Bone marrow (tissue), 2 donors: ENCODE data around the gene RCL1.

Experiments
- DNase-seq, 2 donors: peaks; one replicate each; lab custom pipeline; 2025; lab: John Stamatoyannopoulos, UW

RCL1 gene

DNA sequence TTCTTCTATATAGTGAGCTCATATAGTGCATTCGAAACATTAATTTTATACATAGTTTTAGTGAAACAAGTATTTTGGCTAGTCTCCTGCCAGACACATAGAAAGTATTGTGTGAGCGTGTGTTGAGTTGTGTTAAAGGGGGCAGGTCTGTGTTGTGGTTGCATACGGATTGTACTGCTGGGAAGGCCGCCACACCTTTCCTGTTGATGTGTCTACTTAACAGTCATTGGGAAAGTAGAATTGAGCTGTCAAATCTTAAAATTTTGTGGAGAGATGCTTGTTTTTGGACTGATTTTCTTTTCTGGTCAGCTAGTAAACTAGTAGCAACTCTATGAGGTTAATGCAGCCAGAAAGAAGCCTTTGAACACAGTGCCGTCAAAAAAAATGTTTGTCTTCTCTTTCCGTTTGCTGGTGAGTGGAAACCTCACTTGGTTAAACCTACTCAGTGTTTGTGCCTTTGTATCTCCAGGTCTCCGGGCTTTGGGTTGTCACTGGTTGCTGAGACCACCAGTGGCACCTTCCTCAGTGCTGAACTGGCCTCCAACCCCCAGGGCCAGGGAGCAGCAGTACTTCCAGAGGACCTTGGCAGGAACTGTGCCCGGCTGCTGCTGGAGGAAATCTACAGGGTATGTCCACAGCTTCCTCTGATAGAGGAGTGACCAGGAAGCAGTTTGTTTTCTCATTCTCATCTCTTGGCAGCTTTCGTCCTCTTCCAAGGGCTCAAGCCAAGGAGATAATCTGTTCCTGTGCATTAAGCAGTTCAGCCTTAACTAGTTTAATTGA is 51.5 kb downstream of the RCL1 start:
- no peak for DNase-seq

DNA sequence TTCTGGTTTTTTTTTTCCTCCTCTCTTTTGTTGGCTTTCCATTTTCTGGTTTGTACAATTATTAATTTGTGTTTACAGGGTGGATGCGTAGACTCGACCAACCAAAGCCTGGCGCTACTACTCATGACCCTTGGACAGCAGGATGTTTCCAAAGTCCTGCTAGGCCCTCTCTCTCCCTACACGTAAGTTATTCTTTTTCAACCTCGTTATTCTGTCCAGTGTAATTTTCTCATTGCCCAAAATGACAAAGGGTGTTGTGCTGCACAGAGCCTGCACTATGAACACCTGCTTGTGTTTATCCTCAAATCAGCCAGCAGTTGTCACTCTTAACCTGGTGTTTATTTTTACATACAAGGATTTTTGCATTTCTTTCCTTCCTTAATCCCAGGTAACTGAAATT is 56.6 kb downstream of the RCL1 start:
- DNase-seq, result no peak

DNA sequence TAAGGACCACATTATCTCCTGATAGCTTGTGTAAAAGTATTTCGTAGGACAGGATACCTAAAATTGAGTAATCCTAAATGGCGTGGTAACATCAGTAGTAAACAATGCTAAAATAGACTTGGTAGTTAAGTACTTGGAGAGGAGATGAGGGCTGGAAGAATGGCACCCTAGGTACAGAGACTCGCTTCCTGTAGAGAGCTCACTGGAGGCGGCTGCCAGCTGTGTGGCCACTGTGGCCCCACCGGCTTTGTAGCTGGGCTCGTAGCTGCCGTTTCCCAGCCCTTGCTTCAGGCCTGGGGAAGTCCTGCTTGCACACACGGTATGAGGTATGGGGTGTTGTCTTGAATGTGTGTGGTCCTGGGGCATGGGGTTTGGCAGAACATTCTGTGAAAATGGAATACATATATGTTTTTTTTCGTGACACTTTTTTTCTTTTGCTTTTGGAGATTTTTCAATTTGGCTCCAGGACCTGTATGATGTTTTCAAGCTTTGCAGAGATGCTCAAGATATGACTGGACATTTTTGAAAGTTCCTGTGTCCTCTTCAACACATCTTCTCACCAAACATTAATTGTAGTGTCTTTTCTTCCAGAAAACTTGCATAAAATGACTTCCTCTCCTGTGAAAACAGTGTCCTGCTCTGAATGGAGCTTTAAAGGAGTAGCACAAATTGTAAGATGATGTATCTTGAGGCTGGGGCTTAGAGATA is 58.0 kb downstream of the RCL1 start:
- DNase-seq, result no peak

DNA sequence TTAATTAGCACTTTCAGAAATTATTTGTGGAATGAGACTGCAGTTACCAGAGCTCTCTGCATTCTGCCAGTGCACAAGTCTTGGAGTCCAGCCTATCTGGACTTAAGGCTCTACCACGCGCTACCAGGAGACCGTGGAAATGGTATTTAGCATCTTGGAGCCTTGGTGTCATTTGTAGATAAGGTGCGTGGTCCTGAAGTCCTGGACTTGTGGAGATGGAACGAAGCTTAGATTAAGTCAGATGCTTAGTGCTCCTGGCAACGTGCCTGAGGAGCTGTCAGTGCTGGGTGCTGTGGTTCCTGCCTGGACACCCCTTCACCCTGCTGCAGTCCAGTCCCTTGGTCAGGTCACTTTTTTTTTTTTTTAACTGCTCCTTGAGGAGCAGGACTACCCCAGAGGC is 59.7 kb downstream of the RCL1 start:
- no peak for DNase-seq

DNA sequence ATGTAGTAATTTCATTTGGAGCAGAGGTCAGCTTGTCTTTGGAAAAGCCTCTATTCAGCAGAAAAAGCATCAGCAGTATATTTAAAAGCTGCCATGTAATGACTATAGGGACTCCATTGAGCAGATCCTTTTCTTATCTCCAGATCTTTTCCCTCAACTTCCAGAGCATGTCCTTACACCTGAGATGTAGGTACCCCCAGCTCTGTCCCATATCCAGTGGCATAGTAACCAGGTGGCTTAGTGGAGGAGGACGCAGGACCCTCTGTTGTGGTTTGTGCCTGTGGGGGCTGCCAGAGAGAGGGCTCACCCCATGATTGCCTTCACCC is 61.5 kb downstream of the RCL1 start:
- no peak for DNase-seq

DNA sequence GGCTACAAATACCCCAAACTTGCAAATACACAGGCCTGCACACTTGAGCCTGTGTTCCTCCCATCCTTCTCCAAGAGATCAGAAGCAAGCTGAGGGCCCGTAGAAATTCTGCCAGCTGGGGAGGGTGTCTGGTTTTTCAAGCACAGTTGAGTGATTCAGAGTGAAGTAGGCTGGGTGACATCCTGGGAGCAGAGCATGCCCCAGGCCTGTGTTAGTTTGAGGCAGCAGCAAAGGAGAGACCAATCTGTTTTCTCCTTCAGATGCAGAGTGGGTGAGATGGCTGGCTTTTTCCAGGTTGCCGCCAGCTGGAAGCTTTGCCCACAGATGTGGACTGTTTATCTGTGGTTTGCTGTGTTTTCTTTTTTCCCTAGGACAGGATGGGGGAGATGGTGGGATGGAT is 63.1 kb downstream of the RCL1 start:
- DNase-seq, result no peak

DNA sequence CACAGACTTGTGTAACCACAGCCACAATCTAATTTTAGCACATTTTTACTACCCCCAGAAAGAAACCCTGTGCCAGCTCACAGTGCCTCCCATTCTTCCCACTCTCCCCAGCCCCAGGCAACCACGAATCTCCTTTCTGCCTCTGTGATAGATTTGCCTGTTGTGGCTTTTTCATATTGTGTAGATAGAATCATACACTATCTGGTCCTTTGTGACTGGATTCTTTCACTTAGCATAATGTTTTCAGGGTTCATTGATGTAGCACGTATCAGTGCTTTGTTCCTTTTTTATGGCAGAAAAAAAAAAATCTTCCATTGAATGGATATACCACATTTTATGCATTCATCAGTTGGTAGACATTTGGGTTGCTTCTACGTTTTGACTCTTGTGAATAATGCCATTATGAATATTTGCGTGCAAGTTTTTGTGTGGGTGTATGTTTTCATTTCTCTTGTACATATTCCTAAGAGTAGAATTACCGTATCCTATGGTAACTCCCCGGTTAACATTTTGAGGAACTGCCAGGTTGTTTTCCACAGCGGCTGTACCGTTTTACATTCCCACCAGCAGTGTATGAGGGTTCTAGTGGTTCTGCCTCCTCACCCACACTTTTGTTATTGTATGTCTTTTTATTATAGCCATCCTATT is 64.5 kb downstream of the RCL1 start:
- DNase-seq, result no peak

DNA sequence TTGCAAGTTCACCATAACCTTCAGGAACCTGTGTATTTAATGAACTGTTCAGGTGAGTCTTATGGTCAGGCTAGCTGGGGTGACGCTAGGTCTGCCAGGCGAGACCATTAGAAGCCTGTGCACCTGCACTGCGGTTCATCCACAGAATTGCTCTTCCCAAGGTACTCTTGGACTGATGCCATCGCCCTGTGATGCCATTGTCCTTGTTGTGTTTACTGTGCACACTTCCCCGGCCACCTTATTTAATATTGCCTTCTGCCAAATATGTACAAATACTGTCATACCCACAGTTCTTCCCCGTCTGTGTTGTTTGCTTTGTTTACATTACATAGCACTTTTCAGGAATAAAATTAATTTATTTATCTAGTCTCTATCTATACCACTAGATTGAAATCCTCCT is 66.3 kb downstream of the RCL1 start:
- no peak for DNase-seq

DNA sequence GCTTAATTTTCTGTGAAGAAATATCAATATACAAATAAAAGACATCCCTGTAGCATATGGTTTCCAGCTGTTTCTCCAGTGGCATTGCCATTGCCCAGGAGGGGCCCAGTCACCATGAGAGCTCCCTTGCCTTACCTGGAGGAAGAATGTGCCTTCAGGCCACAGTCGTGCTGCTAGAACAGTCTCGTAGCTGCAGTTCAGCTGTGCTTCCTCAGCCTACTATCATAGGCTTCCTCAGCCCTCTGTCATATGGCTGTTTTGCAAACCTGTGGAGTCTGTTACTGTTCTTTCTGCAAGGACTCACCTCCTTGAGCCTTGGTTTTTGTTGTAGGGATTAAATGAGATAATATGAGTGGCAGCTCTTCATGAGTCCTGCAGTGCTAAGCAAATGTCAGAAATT is 67.6 kb downstream of the RCL1 start:
- no peak for DNase-seq

DNA sequence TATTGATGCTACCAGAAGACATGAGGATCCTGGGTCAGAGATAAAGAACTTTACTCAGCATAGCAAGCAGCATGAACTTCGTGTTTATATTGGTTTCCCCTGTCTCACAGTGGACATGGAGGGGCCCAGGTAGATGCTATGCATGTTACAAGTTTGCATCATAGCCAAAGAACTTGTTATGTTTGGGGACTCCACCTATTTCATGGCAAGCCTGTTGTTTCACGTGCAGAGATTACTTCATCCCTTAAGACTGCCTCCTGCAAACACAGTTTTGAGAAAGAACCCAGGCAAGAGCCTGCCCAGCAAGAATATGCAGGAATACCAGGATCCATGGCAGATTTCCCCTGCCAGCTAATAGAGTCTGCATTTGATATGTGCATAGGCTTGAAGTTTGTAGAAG is 68.4 kb downstream of the RCL1 start:
- DNase-seq, result no peak

DNA sequence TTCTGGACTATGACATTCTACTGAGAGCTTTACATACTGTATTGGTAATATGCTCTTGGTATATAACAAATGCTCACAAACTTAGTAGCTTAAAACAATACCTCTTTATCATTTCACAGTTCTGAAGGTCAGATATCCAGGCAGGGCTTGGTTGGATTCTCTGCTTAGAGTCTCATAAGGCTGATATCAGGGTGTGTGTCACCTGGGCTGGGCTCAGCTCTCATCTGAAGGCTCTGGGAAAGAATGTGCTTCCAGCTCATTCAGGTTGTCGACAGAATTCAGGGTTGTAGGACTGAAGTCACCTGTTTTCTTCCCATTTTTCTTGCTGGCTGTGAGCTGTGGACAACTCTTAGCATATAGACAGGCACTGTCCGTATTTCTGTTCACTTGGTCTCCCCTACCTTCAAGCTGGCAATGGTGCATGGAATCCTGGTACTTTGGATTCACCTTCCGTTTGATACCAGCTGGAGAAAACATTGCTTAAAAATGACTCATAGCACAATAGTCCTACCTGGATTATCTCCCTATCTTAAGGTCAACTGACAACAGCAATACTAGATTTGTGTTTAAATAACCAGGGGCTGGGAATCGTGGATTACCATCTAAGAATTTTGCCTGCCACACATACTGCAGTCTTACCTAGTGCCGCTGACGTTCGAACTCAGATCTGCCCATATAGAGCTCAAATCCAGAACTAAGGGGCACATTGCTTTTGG is 69.2 kb downstream of the RCL1 start:
- no peak for DNase-seq

DNA sequence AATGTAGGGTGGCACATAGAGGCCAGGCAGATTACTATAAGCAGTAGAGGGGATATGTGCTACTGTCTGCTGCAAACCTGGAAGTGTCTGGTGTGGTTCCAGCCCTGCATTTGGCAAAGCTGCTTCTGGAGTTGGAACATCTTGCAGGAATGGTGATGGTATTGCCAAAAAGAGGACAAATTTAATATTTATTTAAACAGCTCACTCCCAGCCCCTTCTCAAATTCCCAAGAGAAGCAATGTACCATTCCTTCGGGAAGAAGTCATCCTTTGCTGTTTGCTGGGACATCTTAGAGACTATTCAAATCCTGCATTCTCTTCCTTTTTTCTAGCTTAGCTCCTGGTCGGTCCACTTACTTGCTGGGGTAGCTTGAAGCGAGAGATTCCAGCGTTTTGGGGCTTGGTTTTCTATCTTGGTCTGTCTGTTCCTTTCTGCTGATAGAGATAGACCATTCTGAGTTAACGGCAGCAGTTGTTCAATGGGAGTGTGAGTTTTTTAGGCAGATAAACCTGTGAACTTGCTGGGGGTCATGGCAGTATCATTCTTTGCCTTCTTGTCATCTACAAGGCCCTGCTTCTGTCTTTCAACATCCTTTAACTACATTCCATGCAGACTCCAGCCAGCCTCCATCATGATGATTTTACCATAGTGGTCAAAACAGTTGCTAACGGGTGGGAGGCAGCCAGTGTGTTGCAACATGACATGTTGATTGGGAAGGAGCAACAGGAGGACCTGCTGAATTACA is 69.9 kb downstream of the RCL1 start:
- no peak for DNase-seq

DNA sequence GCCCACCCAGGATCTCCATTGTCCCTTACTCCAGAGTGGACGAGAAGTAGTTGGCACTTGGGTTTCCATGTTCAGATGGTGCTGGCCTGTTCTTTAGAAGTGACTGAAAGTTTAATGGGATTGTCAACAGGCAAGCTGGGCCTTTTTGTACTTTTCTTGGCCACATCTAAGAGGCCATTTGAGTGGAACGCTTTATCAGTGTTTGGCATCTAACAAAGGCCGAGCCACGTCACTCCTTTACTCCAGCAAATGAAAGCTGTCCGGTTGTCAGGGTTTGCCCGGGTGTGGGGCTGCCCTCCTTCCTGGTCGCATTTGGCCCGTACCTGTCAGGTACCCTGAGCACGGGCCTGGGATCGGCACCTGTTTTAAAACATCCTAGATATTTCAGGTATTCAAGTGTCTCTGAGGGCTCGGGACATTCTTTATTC is 71.5 kb downstream of the RCL1 start:
- no peak for DNase-seq

DNA sequence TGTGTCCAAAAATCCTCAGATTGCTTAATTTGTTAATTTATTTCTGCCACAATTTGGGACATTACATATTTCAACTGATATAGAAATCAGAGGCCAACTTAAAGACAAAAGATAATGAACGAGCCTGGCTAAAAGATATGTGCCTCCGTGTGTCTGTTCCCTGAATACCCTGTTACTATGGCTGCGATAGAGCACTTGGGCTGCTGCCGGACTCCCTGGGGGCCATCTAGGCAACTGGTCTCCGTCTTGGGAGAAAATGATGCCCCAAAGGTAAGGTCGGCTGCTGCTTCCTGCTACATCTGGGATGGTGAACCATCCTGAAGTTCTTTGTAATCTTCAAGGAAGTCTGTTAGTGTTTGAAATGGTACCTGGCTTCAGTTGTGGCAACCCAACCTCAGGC is 72.0 kb downstream of the RCL1 start:
- no peak for DNase-seq

DNA sequence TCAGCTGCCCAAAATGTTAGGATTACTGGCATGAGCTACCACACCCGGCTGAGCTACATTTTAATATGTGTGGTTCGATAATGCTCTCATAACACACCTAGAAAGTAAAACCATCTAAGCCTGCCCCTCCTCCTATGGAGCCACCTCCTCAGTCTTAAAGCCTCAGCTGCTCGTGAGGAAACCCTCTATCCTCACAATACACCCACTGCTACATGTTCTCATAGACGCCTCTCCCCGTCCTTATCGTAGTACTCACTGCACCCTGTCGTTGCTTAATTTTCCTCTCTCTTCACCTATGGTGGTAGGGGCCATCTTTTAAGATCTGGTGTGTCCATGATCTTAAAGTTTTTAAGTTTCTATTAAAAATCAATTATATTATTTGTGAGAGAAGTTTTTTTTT is 72.9 kb downstream of the RCL1 start:
- no peak for DNase-seq

DNA sequence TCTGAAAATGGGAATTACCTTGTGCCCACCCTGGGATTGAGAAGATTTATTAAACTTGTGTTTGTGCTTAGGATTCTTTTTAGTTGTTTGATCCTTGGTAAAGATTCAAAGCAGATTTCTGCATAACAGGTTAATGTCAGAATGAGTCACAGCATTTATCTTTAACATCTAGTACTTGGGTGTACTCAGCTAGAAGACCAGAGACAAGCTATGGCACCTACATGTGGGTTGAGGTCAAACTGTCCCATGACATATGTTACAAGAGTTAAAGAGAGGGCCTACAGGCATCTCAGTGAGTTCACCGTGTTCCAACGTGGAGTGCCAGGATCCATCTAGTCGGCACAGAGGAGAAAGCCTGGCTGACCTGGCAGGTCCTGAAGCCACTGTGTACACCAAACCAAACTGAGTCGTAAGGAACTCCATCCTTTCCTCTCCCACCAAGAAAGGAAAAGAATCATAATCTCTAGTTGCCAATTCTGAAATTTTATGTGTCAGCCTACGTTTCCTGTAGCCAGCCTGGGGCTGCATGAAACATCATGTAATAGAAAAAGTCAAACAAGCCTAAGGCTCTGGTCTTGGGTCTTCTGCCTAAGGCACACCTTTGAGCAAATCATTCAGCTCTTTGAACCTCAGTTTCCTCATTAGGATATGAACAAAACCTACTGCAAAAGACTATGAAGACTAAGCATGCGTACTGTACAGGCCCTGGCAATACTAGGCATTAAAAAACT is 73.7 kb downstream of the RCL1 start:
- no peak for DNase-seq

DNA sequence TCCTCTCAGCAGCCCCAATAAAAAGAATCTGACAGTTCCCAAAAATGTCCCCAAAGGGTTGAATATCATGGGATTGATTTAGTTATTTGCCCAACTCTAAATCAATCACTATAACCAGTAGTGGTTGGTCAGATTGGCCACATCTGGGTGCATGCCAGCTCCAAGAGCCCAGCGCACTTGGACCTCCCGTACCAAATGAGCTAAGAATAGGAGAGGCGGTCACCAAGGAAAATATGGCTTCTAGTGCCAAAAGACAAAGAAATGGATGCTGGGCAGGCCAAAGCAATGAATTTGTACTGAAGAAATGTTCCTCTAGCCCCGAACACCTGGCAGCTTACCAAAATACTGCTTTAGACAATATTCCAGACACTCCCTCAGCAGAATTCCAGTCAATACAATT is 80.3 kb downstream of the RCL1 start:
- DNase-seq, result no peak

DNA sequence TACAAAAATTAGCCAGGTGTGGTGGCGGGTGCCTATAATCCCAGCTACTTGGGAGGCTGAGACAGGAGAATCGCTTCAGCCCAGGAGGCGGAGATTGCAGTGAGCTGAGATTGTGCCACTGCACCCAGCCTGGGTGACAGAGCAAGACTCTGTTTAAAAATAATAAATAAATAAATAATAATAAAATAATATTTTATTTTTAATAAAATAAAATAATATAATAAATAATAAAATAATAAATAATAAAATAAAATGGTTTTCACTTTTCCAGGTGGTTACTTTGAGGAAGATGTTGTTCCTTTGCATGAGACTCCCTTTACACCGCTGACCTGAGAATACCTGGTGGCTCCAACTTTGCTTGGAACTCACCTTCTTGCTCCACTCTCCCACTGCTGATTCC is 82.8 kb downstream of the RCL1 start:
- no peak for DNase-seq

DNA sequence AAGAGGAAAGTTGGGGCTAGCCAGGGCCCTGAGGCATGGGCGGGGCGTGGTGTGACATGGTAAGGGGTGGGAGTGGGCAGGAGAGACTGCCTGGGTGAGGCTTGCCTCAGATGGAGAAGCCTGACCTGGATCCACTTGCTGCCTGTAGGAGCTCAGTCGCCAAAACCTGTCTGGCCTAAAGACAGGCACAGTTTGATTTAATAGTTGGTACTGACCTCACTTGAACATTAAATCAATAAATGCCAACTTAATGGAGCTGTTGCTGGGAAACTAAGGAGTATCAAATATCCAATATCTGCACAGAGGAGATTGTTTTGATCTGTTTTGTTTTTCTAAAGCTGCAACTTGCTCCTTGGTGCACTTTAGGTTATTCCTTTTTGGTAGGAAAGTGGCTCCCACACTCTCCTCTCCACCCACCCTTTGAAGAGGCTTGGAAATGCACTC is 86.4 kb downstream of the RCL1 start:
- DNase-seq, result no peak

DNA sequence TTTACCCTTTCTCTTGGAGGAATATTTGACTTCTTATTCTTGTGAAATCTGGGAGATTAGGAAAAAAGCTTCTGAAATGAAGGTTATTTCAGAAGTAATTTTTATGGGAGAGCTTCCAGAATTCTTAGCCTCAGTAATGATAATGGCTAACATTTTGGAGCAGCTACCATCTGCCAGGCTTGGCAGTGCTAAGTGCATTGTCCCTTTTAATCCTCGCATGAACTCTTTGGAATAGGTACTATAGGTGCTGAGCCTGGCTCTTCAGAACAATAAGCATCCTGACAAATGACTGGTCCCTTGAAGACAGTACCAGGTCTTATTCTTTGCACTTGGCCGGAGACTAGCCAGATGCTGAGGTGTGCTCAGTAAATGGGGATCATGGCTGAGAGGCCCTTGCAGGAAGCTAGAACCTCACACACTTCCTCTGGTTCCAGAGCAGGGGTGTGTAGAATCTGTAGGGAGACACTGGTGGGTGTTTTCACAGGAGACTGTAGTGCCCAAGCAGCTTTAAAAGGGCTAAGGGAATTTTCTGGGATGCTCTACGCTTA is 90.7 kb downstream of the RCL1 start:
- DNase-seq, result no peak

DNA sequence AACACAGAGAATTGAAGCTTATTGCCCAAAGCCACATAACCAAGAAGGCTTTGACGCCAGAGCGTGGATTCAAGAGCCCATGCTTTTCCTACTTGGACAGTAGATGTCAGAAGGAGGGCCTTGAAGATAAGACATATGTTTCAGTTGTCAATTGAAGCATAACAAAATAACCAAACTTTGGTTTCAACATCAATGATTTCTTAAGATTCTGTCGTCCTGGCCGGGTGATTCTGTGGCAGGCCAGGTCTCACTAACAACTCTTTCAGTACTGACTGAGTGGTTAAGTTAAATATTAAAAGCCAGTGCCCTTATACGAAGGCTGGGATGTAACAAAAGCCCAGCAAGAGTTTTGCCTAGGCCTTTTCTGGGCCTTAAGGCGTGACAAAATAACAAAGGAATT is 94.0 kb downstream of the RCL1 start:
- no peak for DNase-seq
